ENCODE data around the gene MGAT3. TPM values are rescaled to one million over a fixed set of nuclear protein-coding genes. Genes with fewer than 3 reads are reported as not detected.
A peak's percentile ranks its signal among the peaks of the same experiment; 100 is the strongest.

Gene MGAT3
- total RNA-seq, 1 donor from 2014 or later = 1.2 TPM

GRCh38 chr22:39486951-39487825 lies 30.4 kb downstream of the MGAT3 start:
- intact Hi-C loops (cut with micrococcal nuclease) = no loop called here
- H3K27me3 Mint-ChIP-seq (ENCODE audit: insufficient read depth) = peaks cover 2% of the 10 kb centered on the region
- H3K4me3 Mint-ChIP-seq = no peak overlapping the region
- H3K4me1 Mint-ChIP-seq (ENCODE audit: low read depth) = peaks cover 10% of the 10 kb centered on the region
- no peak overlapping the region for H3K27ac Mint-ChIP-seq
- H3K36me3 Mint-ChIP-seq (ENCODE audit: low read depth) = no peaks in the 10 kb centered on the region
- no peak for DNase-seq (ENCODE audit: low spot score)
- no peaks in the 10 kb centered on the region for H3K9me3 Mint-ChIP-seq

GRCh38 chr22:39487826-39488520 lies 31.2 kb downstream of the MGAT3 start:
- H3K4me3 Mint-ChIP-seq = no peak overlapping the region

GRCh38 chr22:39488563-39489083 lies 31.8 kb downstream of the MGAT3 start:
- H3K27ac Mint-ChIP-seq = no peak overlapping the region
- no peaks in the 10 kb centered on the region for H3K9me3 Mint-ChIP-seq
- no peak for DNase-seq (ENCODE audit: low spot score)
- peaks cover 16% of the 10 kb centered on the region for H3K4me1 Mint-ChIP-seq (ENCODE audit: low read depth)
- H3K36me3 Mint-ChIP-seq (ENCODE audit: low read depth) = no peaks in the 10 kb centered on the region
- H3K27me3 Mint-ChIP-seq (ENCODE audit: insufficient read depth) = peaks cover 2% of the 10 kb centered on the region
- intact Hi-C loops (cut with micrococcal nuclease) = no loop called here
- no peak overlapping the region for H3K4me3 Mint-ChIP-seq

More at GRCh38 chr22:39487826-39488520, 31.2 kb downstream of the MGAT3 start:
- intact Hi-C loops (cut with micrococcal nuclease) = no loop called here
- peaks cover 2% of the 10 kb centered on the region for H3K27me3 Mint-ChIP-seq (ENCODE audit: insufficient read depth)
- H3K4me1 Mint-ChIP-seq (ENCODE audit: low read depth) = peaks cover 10% of the 10 kb centered on the region
- no peak overlapping the region for H3K27ac Mint-ChIP-seq
- H3K9me3 Mint-ChIP-seq = no peaks in the 10 kb centered on the region
- DNase-seq (ENCODE audit: low spot score) = no peak
- no peaks in the 10 kb centered on the region for H3K36me3 Mint-ChIP-seq (ENCODE audit: low read depth)

GRCh38 chr22:39489094-39490068 lies 32.6 kb downstream of the MGAT3 start:
- H3K9me3 Mint-ChIP-seq = no peaks in the 10 kb centered on the region
- intact Hi-C loops (cut with micrococcal nuclease) = loop anchor here (1.0 kb wide), 1 partner anchor 90 kb away; the partner anchor contains the start of gene TAB1

GRCh38 chr22:39490135-39490798 lies 33.5 kb downstream of the MGAT3 start:
- intact Hi-C loops (cut with micrococcal nuclease) = loop anchor here (1.0 kb wide), 1 partner anchor 91 kb away; the partner anchor contains the start of gene TAB1
- no peaks in the 10 kb centered on the region for H3K36me3 Mint-ChIP-seq (ENCODE audit: low read depth)
- H3K4me3 Mint-ChIP-seq = no peak overlapping the region
- peaks cover 25% of the 10 kb centered on the region for H3K4me1 Mint-ChIP-seq (ENCODE audit: low read depth)
- peak; percentile 70 for DNase-seq (ENCODE audit: low spot score)
- no peaks in the 10 kb centered on the region for H3K9me3 Mint-ChIP-seq
- peaks cover 2% of the 10 kb centered on the region for H3K27me3 Mint-ChIP-seq (ENCODE audit: insufficient read depth)
- peak overlapping the region; percentile 76 for H3K27ac Mint-ChIP-seq

More at GRCh38 chr22:39489094-39490068, 32.6 kb downstream of the MGAT3 start:
- no peak overlapping the region for H3K27ac Mint-ChIP-seq
- no peak for DNase-seq (ENCODE audit: low spot score)
- peaks cover 2% of the 10 kb centered on the region for H3K27me3 Mint-ChIP-seq (ENCODE audit: insufficient read depth)
- H3K4me1 Mint-ChIP-seq (ENCODE audit: low read depth) = peaks cover 18% of the 10 kb centered on the region
- H3K4me3 Mint-ChIP-seq = no peak overlapping the region
- H3K36me3 Mint-ChIP-seq (ENCODE audit: low read depth) = no peaks in the 10 kb centered on the region

- Mint-ChIP-seq H3K4me3 (no peak overlapping the region), H3K9me3 (no peaks in the 10 kb centered on the region), H3K4me1 (ENCODE audit: low read depth) (peaks cover 25% of the 10 kb centered on the region), H3K36me3 (ENCODE audit: low read depth) (no peaks in the 10 kb centered on the region), H3K27ac (no peak overlapping the region), H3K27me3 (ENCODE audit: insufficient read depth) (peaks cover 2% of the 10 kb centered on the region)
- intact Hi-C loops (cut with micrococcal nuclease) = loop anchor here (1.0 kb wide), 1 partner anchor 92 kb away; the partner anchor contains the start of gene TAB1
- no peak for DNase-seq (ENCODE audit: low spot score)
Observed at GRCh38 chr22:39490966-39491680, 34.3 kb downstream of the MGAT3 start.

- H3K27ac Mint-ChIP-seq = no peak overlapping the region
- H3K27me3 Mint-ChIP-seq (ENCODE audit: insufficient read depth) = peaks cover 2% of the 10 kb centered on the region
- no peaks in the 10 kb centered on the region for H3K36me3 Mint-ChIP-seq (ENCODE audit: low read depth)
- no peaks in the 10 kb centered on the region for H3K9me3 Mint-ChIP-seq
- no peak overlapping the region for H3K4me3 Mint-ChIP-seq
- intact Hi-C loops (cut with micrococcal nuclease) = no loop called here
- DNase-seq (ENCODE audit: low spot score) = no peak
- peaks cover 25% of the 10 kb centered on the region for H3K4me1 Mint-ChIP-seq (ENCODE audit: low read depth)
Observed at GRCh38 chr22:39491696-39492095, 34.9 kb downstream of the MGAT3 start.

- Mint-ChIP-seq H3K4me3 (no peak overlapping the region), H3K9me3 (no peaks in the 10 kb centered on the region), H3K27ac (no peak overlapping the region), H3K27me3 (ENCODE audit: insufficient read depth) (peaks cover 2% of the 10 kb centered on the region), H3K4me1 (ENCODE audit: low read depth) (peaks cover 25% of the 10 kb centered on the region), H3K36me3 (ENCODE audit: low read depth) (no peaks in the 10 kb centered on the region)
- intact Hi-C loops (cut with micrococcal nuclease) = no loop called here
- no peak for DNase-seq (ENCODE audit: low spot score)
Observed at GRCh38 chr22:39492186-39492585, 35.4 kb downstream of the MGAT3 start.

- no peak overlapping the region for H3K27ac Mint-ChIP-seq
- no peaks in the 10 kb centered on the region for H3K36me3 Mint-ChIP-seq (ENCODE audit: low read depth)
- peaks cover 25% of the 10 kb centered on the region for H3K4me1 Mint-ChIP-seq (ENCODE audit: low read depth)
- H3K9me3 Mint-ChIP-seq = no peaks in the 10 kb centered on the region
- intact Hi-C loops (cut with micrococcal nuclease) = loop anchor here (1.0 kb wide), 2 partner anchors 21 to 27 kb away; partner anchors contain the start of gene ATF4
- no peak overlapping the region for H3K4me3 Mint-ChIP-seq
- no peak for DNase-seq (ENCODE audit: low spot score)
- H3K27me3 Mint-ChIP-seq (ENCODE audit: insufficient read depth) = peaks cover 5% of the 10 kb centered on the region
Observed at GRCh38 chr22:39493759-39494158, 36.9 kb downstream of the MGAT3 start.

GRCh38 chr22:39494471-39495120 lies 37.8 kb downstream of the MGAT3 start:
- H3K27ac Mint-ChIP-seq = no peak overlapping the region
- no peak overlapping the region for H3K4me3 Mint-ChIP-seq
- no peak for DNase-seq (ENCODE audit: low spot score)
- H3K36me3 Mint-ChIP-seq (ENCODE audit: low read depth) = no peaks in the 10 kb centered on the region
- no peaks in the 10 kb centered on the region for H3K9me3 Mint-ChIP-seq
- intact Hi-C loops (cut with micrococcal nuclease) = loop anchor here (1.0 kb wide), 1 partner anchor 542 kb away; no protein-coding TSS in a partner anchor
- peaks cover 5% of the 10 kb centered on the region for H3K27me3 Mint-ChIP-seq (ENCODE audit: insufficient read depth)
- H3K4me1 Mint-ChIP-seq (ENCODE audit: low read depth) = peaks cover 24% of the 10 kb centered on the region
